Calu3 (cell line): ENCODE measurements around the gene ADGRG6. TPM values are rescaled to one million over a fixed set of nuclear protein-coding genes. Genes with fewer than 3 reads are reported as not detected.

ENCODE experiments used
- BruUV-seq: library from RNA; stranded (reverse); fragments of 400-500 nt; replicated peaks from 2 replicates; lab custom pipeline; 2021; lab: Mats Ljungman, UMichigan
- CTCF ChIA-PET: fragments of 300-600 bp; sonication (Branson Sonifier 250); formaldehyde crosslinking; loops from one replicate; lab custom pipeline; 2022; ENCODE audit warnings: antibody characterized with exemption; lab: Charles Lee
- DNase-seq: peaks from one replicate; pipeline ENCODE4 v3.0.0; 2022
- H3K27ac Mint-ChIP-seq: one replicate; pipeline ENCODE4 v1.8.0; 2022; ENCODE audit warnings: mixed read lengths; ENCODE audit not compliant: unreplicated experiment
- H3K27me3 Mint-ChIP-seq: one replicate; pipeline ENCODE4 v1.8.0; 2022; ENCODE audit warnings: mixed read lengths; ENCODE audit not compliant: unreplicated experiment
- H3K36me3 Mint-ChIP-seq: one replicate; pipeline ENCODE4 v1.8.0; 2022; ENCODE audit warnings: mild to moderate bottlenecking, moderate library complexity, mixed read lengths; ENCODE audit not compliant: insufficient read depth, unreplicated experiment
- H3K4me1 Mint-ChIP-seq: one replicate; pipeline ENCODE4 v1.8.0; 2022; ENCODE audit warnings: mild to moderate bottlenecking, low read depth, mixed read lengths; ENCODE audit not compliant: unreplicated experiment
- H3K4me3 Mint-ChIP-seq: one replicate; pipeline ENCODE4 v1.8.0; 2022; ENCODE audit warnings: mild to moderate bottlenecking, low read depth, moderate library complexity, mixed read lengths; ENCODE audit not compliant: unreplicated experiment
- H3K9me3 Mint-ChIP-seq: one replicate; pipeline ENCODE4 v1.8.0; 2022; ENCODE audit warnings: low read depth, mixed read lengths; ENCODE audit not compliant: unreplicated experiment
- intact Hi-C: fragments of 100-400 bp; cut with micrococcal nuclease; formaldehyde crosslinking; loops from one replicate; pipeline ENCODE4 v1.10.0; 2022; ENCODE audit not compliant: unreplicated experiment
- total RNA-seq: library from RNA; stranded (reverse); gene quantifications from 2 replicates; pipeline ENCODE4 v1.2.3, GENCODE V29; 2022
- TF ChIP-seq, protein P1 (sequence below): fragments of 200-600 bp; IDR thresholded peaks from one replicate; pipeline ENCODE4 v1.8.0; 2022; ENCODE audit warnings: antibody characterized with exemption; ENCODE audit not compliant: unreplicated experiment

Gene ADGRG6
- total RNA-seq, 1 experiment from 2014 or later = 109 TPM

DNA sequence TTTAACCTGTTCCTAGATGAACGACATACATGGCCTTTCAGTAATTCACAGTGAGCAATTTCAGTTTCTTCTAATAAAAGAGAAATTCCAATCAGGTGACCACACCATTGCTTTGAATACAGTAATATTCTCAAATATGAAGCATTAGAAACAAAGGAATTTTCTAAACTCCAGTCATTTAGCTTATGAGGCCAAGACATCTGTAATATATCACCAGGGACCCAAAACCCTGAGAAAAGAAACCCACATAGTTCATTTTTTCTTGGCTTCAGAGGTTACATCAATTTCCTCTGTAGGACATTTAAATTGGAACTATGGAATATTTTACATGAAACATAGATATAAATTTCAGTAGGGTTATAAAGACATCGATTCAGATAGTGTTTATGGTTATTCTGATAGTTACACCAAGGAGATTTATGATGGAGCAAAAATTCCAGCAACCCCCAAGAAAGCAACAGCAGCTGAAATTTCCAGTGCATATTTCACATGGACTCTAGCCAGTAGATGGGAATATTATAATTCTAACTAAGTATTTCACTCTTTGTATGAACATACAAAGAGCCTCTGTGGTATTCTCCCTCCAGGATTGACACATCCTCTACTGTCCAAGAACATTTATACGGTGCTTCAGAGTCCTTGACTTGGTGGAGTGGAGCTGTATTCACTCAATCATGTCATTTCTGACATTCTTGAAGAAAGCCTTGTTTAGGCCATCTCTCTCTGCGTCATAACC, 82.9 kb downstream of the ADGRG6 start:
- H3K36me3 Mint-ChIP-seq = peaks cover 5% of the 10 kb centered on the region
- H3K4me3 Mint-ChIP-seq = no peak overlapping the region
- no peak overlapping the region for H3K27ac Mint-ChIP-seq
- no peaks in the 10 kb centered on the region for H3K27me3 Mint-ChIP-seq
- no peaks in the 10 kb centered on the region for H3K4me1 Mint-ChIP-seq
- no peaks in the 10 kb centered on the region for H3K9me3 Mint-ChIP-seq
- CTCF ChIA-PET = no interaction called here
- BruUV-seq = no TSS peak
- TF ChIP-seq, protein P1, sequence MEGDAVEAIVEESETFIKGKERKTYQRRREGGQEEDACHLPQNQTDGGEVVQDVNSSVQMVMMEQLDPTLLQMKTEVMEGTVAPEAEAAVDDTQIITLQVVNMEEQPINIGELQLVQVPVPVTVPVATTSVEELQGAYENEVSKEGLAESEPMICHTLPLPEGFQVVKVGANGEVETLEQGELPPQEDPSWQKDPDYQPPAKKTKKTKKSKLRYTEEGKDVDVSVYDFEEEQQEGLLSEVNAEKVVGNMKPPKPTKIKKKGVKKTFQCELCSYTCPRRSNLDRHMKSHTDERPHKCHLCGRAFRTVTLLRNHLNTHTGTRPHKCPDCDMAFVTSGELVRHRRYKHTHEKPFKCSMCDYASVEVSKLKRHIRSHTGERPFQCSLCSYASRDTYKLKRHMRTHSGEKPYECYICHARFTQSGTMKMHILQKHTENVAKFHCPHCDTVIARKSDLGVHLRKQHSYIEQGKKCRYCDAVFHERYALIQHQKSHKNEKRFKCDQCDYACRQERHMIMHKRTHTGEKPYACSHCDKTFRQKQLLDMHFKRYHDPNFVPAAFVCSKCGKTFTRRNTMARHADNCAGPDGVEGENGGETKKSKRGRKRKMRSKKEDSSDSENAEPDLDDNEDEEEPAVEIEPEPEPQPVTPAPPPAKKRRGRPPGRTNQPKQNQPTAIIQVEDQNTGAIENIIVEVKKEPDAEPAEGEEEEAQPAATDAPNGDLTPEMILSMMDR = no peak
- DNase-seq = no peak
- intact Hi-C loops = no loop called here

DNA sequence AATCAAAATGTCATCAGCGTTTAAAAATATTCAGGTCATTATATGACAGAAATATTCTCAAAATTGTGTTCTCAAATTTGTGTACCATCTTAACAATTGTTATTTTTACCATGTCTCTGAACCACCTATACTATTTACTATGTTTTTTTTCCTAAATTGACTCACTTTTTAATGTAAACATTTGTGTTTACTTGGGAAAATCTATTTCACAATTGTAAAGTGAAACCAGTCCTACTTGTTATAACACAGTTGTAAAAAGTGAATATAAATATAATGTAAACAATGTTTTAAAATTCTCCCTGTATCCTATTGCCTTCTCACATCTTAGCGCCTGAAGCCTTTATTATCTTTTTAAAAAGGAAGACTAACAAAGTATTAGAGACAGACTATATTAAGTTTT, 83.5 kb downstream of the ADGRG6 start:
- TF ChIP-seq, protein P1 = no peak
- intact Hi-C loops = no loop called here
- peaks cover 5% of the 10 kb centered on the region for H3K36me3 Mint-ChIP-seq
- DNase-seq = no peak
- H3K4me1 Mint-ChIP-seq = no peaks in the 10 kb centered on the region
- no TSS peak for BruUV-seq
- H3K9me3 Mint-ChIP-seq = no peaks in the 10 kb centered on the region
- H3K27me3 Mint-ChIP-seq = no peaks in the 10 kb centered on the region
- no peak overlapping the region for H3K27ac Mint-ChIP-seq
- CTCF ChIA-PET = no interaction called here
- no peak overlapping the region for H3K4me3 Mint-ChIP-seq

DNA sequence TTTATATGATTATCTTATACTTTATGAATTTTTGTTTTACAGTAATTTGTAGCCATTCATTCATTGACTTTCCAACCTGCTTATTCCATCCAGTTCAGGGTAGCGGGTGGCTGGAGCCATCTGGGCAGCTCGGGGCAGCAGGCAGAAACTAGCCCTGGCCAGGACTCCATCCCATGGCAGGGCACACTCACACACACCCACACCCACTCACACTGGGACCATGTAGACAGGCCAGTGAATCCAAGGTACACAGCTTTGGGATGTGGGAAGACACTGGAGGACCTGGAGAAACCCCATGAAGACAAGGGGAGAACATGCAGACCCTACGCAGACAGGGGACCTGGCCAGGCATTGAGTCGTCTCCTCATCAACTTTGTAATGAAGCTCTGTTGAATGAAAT, 84.8 kb downstream of the ADGRG6 start:
- CTCF ChIA-PET = no interaction called here
- intact Hi-C loops = no loop called here
- no peaks in the 10 kb centered on the region for H3K9me3 Mint-ChIP-seq

DNA sequence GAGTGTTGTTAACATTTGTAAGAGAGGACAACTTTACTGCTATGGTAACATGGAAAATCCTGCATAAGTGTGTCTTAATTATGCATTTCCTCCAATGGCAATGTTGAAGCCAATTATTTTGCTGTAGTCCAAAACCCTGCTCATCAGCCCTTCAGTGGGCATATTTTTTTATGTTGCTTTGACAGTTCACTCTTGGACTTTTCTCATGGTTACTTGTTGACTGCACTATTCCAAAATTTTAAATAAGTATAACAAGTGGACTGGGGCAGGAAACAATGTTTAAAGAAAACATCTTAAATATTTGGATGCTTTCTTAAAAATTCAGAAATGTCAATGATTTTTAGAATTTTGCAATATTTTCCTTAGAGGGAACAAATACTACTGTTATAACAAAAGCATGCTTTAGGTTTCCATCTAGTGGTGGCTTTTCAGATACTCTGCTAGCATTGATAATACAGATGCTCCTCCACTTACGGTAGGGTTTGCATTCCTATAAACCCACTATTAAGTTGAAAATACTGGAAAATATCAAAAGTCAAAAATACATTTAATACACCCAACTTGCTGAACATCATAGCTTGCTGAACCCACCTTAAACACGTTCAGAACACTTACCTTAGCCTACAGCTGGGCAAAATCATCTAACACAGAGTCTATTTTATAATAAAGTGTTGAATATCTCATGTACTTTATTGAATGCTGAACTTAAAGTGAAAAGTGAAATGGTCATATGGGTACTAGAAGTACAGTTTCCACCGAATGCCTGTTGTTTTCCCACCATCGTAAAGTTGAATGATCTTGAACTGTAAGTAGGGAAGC, 86.4 kb downstream of the ADGRG6 start:
- Mint-ChIP-seq H3K9me3 (no peaks in the 10 kb centered on the region), H3K36me3 (peaks cover 5% of the 10 kb centered on the region), H3K4me1 (no peaks in the 10 kb centered on the region), H3K4me3 (no peak overlapping the region), H3K27me3 (no peaks in the 10 kb centered on the region), H3K27ac (peak overlapping the region; percentile 42)
- BruUV-seq = no TSS peak
- intact Hi-C loops = loop anchor here (2.0 kb wide), 2 partner anchors 155 to 231 kb away; no protein-coding TSS in a partner anchor
- DNase-seq = no peak
- TF ChIP-seq, protein P1 = no peak
- CTCF ChIA-PET = no interaction called here

More for the DNA sequence above, 84.8 kb downstream of the ADGRG6 start:
- Mint-ChIP-seq H3K4me1 (no peaks in the 10 kb centered on the region), H3K27ac (no peak overlapping the region), H3K36me3 (peaks cover 5% of the 10 kb centered on the region), H3K27me3 (no peaks in the 10 kb centered on the region), H3K4me3 (no peak overlapping the region)
- TF ChIP-seq, protein P1 = no peak
- DNase-seq = no peak
- no TSS peak for BruUV-seq
